Keratinocyte (primary cell): ENCODE measurements around the gene CLEC7A.

Experiments
- EZH2 ChIP-seq: IDR thresholded peaks from one replicate; pipeline ENCODE4 v1.6.1; 2012; ENCODE audit warnings: inconsistent platforms, mild to moderate bottlenecking, low read length, moderate library complexity
- TF ChIP-seq, protein P1 (sequence below), 3 experiments: IDR thresholded peaks in 1 of 3; conservative IDR thresholded peaks in 1 of 3; optimal IDR thresholded peaks in 1 of 3; 2 replicates in 2 of 3; 3 replicates in 1 of 3; pipeline versions ENCODE3 to v1.5.1; 2011; ENCODE audit warnings: low read length in 3 of 3, mild to moderate bottlenecking in 3 of 3, moderate library complexity in 2 of 3, control low read depth in 1 of 3, inconsistent platforms in 1 of 3; ENCODE audit not compliant: insufficient read depth in 2 of 3; ENCODE audit errors: extremely low read depth in 1 of 3

DNA sequence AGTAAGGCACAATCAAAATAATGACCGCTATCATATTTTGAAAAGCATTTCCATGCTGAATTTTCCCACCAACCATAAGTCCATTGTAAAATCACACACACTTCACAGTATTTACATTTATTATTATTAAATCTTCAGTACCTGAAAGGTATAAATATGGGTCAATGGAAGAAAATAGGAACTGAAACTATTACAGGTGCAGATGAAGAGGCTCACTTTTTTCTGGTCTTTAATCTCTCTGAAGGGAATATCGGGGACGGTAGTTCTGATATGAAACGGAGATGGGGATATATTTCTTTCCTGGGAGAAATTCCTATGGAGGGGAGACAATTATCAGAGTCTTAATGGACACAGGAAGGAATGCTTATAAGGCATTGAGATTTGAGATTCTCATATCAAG is 59.6 kb downstream of the CLEC7A start:
- TF ChIP-seq, protein P1, sequence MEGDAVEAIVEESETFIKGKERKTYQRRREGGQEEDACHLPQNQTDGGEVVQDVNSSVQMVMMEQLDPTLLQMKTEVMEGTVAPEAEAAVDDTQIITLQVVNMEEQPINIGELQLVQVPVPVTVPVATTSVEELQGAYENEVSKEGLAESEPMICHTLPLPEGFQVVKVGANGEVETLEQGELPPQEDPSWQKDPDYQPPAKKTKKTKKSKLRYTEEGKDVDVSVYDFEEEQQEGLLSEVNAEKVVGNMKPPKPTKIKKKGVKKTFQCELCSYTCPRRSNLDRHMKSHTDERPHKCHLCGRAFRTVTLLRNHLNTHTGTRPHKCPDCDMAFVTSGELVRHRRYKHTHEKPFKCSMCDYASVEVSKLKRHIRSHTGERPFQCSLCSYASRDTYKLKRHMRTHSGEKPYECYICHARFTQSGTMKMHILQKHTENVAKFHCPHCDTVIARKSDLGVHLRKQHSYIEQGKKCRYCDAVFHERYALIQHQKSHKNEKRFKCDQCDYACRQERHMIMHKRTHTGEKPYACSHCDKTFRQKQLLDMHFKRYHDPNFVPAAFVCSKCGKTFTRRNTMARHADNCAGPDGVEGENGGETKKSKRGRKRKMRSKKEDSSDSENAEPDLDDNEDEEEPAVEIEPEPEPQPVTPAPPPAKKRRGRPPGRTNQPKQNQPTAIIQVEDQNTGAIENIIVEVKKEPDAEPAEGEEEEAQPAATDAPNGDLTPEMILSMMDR (optimal IDR thresholded peaks at IDR 0.05 in 1 of 3, IDR thresholded peaks at IDR 0.05 in 1 of 3, conservative IDR thresholded peaks at IDR 0.05 in 1 of 3; ENCODE audit: extremely low read depth in 1 of 3, insufficient read depth in 2 of 3, low read length in 3 of 3) = no peak
- no peak for TF ChIP-seq EZH2
